ENCODE data around the gene TATDN3.
A peak's percentile ranks its signal among the peaks of the same experiment; 100 is the strongest.

Gene TATDN3

DNA sequence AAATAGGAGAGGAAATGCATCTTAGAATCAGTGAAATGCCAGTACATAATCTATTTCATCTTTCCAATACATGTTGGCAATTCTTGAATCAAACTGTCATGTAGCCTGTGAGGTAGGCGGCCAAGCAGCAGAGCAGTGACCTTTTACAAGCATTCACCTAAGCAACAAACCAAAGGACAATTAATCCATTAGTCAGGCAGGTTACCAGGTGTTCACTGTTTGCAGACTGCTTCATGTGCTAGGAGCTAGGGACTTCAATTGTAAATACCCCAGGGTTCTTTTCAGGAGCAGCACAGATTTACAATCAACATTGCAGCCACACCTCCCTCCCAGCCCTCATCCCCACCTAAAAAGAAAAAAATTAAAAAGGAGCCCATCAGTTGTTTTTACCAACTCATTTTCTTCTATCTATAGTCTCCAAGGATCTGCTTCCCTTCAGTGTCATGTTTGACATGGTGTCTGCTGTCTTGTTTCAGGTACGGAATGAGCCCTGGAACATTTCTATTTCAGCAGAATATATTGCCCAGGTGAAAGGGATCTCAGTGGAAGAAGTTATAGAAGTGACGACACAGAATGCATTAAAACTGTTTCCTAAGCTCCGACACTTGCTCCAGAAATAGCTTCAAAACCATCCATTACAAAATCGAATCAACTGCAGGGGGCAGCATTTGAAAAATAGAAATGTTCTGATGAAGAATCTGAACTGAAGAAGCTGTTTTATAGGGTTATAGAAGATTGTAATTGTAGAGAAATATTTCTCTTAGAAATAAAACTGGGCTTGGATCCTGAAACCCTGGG, 23.0 kb downstream of the TATDN3 start:
- DNase-seq (ENCODE audit: extremely low read depth, low read depth) = no peak

DNA sequence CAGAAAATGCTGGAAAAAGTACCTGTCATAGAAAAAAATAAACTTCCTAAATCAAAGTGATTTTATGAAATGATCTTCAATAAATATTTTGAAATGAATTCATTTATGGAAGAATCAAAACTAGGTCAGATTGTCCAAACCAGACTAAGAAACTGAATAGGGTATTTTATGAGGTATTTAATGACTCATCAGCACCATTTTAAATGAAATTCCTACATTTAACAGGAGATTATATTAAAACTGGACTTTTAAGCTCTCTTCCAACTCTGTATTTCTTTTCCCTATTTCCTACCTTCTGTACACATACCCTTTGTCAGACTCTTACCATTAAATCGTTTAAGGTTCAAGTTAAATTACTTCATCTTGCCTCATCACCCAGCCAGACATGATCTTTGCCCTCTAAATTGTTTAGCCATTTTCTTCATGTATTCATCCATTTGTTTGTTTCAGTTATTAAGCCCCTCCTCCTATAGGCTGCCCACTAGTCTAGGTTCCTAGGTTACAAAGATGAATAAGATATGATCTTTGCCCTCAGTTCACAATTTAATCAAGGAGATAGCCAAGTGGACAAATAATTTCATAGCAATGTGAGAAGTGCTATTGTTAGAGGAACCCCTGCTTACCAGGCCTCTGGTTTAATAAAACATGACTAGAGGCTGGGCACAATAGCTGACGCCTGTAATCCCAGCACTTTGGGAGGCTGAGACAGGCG, 25.0 kb downstream of the TATDN3 start:
- DNase-seq (ENCODE audit: extremely low read depth, low read depth) = no peak

More for the DNA sequence above, 23.0 kb downstream of the TATDN3 start:
- no peak overlapping the region for H3K4me3 ChIP-seq (replicated peaks; ENCODE audit: low read depth, low read length)
- TF ChIP-seq, protein P1, sequence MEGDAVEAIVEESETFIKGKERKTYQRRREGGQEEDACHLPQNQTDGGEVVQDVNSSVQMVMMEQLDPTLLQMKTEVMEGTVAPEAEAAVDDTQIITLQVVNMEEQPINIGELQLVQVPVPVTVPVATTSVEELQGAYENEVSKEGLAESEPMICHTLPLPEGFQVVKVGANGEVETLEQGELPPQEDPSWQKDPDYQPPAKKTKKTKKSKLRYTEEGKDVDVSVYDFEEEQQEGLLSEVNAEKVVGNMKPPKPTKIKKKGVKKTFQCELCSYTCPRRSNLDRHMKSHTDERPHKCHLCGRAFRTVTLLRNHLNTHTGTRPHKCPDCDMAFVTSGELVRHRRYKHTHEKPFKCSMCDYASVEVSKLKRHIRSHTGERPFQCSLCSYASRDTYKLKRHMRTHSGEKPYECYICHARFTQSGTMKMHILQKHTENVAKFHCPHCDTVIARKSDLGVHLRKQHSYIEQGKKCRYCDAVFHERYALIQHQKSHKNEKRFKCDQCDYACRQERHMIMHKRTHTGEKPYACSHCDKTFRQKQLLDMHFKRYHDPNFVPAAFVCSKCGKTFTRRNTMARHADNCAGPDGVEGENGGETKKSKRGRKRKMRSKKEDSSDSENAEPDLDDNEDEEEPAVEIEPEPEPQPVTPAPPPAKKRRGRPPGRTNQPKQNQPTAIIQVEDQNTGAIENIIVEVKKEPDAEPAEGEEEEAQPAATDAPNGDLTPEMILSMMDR (IDR thresholded peaks at IDR 0.05; ENCODE audit: low read depth, low read length, missing control alignments) = peak; percentile 32

DNA sequence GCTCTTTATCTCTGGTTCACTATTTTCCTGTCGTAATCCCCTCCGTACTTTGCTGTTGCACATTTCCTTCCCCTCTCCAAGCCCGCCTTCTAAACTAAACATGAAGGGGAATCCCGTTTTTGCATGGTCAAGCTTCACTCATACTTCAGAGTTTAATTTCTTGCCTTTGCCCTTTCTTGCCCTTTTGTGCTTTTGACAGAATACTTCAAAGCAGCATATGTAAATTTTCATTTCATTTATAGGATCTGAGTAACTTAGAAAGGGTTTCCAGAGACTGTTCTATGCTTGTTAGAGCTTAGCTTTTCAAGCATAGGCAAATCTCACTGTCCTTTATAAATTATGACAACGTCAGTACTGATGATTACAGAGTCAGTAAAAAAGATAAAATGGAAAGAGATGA, 28.0 kb downstream of the TATDN3 start:
- no peak overlapping the region for H3K4me3 ChIP-seq (replicated peaks; ENCODE audit: low read depth, low read length)
- DNase-seq (ENCODE audit: extremely low read depth, low read depth) = no peak
- TF ChIP-seq, protein P1 (IDR thresholded peaks at IDR 0.05; ENCODE audit: low read depth, low read length, missing control alignments) = no peak

More for the DNA sequence above, 25.0 kb downstream of the TATDN3 start:
- TF ChIP-seq, protein P1 (IDR thresholded peaks at IDR 0.05; ENCODE audit: low read depth, low read length, missing control alignments) = no peak
- H3K4me3 ChIP-seq (replicated peaks; ENCODE audit: low read depth, low read length) = no peak overlapping the region

DNA sequence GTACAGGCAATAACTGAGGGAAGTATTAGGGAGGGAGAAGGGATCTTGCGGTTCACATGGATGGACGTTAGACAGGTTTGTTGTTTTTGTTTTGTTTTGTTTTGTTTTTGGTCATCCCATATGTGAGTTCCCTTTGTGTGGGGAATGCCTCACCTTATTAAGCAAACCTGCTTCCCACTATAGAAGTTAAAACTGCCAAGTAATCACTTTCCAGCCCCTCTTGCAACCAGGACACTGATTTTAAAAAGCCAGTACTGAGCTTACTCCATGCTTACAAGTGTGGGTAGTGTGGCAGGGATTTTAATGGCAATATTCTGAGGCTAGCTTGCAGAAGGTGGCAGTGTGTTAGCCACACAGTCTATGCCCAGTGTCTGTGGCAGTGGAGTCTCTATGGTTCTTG, 29.3 kb downstream of the TATDN3 start:
- TF ChIP-seq, protein P1 (IDR thresholded peaks at IDR 0.05; ENCODE audit: low read depth, low read length, missing control alignments) = no peak
- no peak for DNase-seq (ENCODE audit: extremely low read depth, low read depth)
- H3K4me3 ChIP-seq (replicated peaks; ENCODE audit: low read depth, low read length) = no peak overlapping the region

DNA sequence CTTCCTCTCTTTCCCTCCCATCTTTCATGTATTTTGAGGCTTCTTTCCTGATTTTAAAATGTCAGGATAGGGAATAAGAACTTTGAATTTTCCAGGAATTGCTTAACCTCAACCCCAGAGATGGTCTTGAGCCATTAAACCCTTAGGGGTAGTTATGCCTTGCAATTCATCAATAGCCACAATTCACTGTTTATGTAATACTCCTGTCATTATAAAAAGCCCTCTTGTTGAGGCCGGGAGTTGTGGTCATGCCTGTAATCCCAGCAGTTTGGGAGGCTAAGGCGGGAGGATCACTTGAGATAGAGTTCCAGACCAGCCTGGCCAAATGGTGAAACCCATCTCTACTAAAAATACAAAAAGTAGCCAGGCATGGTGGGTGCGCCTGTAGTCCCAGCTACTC, 31.3 kb downstream of the TATDN3 start:
- no peak for DNase-seq (ENCODE audit: extremely low read depth, low read depth)
- TF ChIP-seq, protein P1 (IDR thresholded peaks at IDR 0.05; ENCODE audit: low read depth, low read length, missing control alignments) = no peak
- no peak overlapping the region for H3K4me3 ChIP-seq (replicated peaks; ENCODE audit: low read depth, low read length)

DNA sequence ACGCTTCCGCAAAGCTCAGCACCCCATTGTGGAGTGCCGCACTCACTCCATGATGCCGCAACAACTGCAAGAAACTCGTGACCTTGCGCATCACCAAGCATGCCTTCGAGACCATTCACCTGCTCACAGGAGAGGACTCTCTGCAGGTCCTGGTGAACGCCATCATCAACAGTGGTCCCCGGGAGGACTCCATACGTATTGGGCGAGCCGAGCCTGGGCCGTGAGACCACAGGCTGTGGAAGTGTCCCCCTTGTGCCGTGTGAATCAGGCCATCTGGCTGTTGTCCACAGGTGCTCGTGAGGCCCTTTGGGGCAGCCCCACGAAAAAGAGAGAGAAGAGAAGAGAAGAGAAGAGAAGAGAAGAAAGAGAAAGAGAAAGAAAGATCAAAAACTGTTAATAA, 32.5 kb downstream of the TATDN3 start:
- TF ChIP-seq, protein P1 (IDR thresholded peaks at IDR 0.05; ENCODE audit: low read depth, low read length, missing control alignments) = no peak
- no peak for DNase-seq (ENCODE audit: extremely low read depth, low read depth)
- no peak overlapping the region for H3K4me3 ChIP-seq (replicated peaks; ENCODE audit: low read depth, low read length)

Measured in HFF-Myc (cell line).